ENCODE measurements around the gene EP400. TPM values are rescaled to one million over a fixed set of nuclear protein-coding genes. Genes with fewer than 3 reads are reported as not detected.
"Not testable (repeated sequence)": the region's sequence is repeated elsewhere in the genome, so short reads cannot be mapped to it uniquely, and the experiment has no call there.

The EP400 gene
- polyA plus RNA-seq, 1 donor from 2014 or later: 11.1 TPM

- H3K4me1 Mint-ChIP-seq: peaks cover 18 to 29% (median 25%) of the 10 kb centered on the region in 3 donors
- no peaks in the 10 kb centered on the region for H3K9me3 Mint-ChIP-seq
- no peak overlapping the region for H3K4me3 Mint-ChIP-seq
- H3K36me3 Mint-ChIP-seq: peaks cover 5% of the 10 kb centered on the region
- no peak overlapping the region for H3K27ac Mint-ChIP-seq
- H3K27me3 Mint-ChIP-seq: no peaks in the 10 kb centered on the region
Observed at GRCh38 chr12:131971226-131971625, 21.5 kb downstream of the EP400 start.

- Mint-ChIP-seq H3K27me3 (no peaks in the 10 kb centered on the region), H3K27ac (no peak overlapping the region), H3K9me3 (no peaks in the 10 kb centered on the region), H3K4me1 (peaks cover 9 to 14% (median 14%) of the 10 kb centered on the region in 3 donors), H3K36me3 (peaks cover 3% of the 10 kb centered on the region), H3K4me3 (no peak overlapping the region)
Observed at GRCh38 chr12:131975228-131975627, 25.5 kb downstream of the EP400 start.

- Mint-ChIP-seq H3K27ac (no peak overlapping the region), H3K27me3 (no peaks in the 10 kb centered on the region), H3K4me1 (peaks cover 0 to 10% (median 0%) of the 10 kb centered on the region in 3 donors), H3K9me3 (no peaks in the 10 kb centered on the region), H3K36me3 (peaks cover 2% of the 10 kb centered on the region), H3K4me3 (no peak overlapping the region)
Observed at GRCh38 chr12:131979606-131980005, 29.9 kb downstream of the EP400 start.

DNA sequence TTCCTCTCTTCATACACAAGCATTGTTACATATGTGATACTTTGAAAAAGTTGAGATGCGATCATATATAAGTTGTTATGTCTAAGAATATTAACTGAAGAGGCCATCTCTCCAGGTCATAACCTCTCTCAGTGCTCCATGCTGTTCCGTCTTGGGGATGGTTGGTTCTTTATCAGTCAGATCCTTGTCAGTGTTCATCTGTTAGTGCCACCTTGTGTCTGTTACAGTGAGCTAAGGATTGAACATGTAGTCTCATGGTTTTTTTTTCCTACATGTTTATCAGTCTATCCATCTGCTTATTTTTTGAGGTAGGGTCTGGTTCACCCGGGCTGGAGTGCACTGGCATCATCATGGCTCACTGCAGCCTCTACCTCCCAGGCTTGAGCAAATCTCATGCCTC lies 30.5 kb downstream of the EP400 start:
- Mint-ChIP-seq H3K27me3 (no peaks in the 10 kb centered on the region), H3K36me3 (peaks cover 2% of the 10 kb centered on the region), H3K27ac (no peak overlapping the region), H3K4me3 (no peak overlapping the region), H3K9me3 (no peaks in the 10 kb centered on the region), H3K4me1 (peaks cover 0 to 7% (median 0%) of the 10 kb centered on the region in 3 donors)

DNA sequence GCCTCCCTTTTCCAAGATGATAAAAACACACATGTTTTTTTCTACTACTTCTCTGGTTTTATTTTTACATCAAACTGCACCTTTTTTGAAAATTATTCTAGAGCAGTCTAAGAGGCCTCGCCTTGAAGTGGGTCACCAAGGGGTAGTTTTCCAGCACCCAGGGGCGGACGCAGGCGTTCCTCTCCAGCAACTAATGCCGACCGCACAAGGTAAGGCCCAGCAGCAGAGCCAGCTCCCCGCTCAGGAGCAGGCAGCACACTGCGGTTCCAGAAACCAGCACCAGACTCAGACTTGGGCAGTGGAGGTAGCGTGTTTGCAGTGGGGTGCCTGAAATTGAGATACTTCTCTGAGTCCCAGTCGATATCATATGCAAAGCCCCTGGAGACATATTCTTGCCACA lies 31.6 kb downstream of the EP400 start:
- H3K4me3 Mint-ChIP-seq: no peak overlapping the region
- peaks cover 0 to 1% (median 0%) of the 10 kb centered on the region in 3 donors for H3K4me1 Mint-ChIP-seq
- peaks cover 2% of the 10 kb centered on the region for H3K36me3 Mint-ChIP-seq
- H3K27ac Mint-ChIP-seq: no peak overlapping the region
- H3K27me3 Mint-ChIP-seq: no peaks in the 10 kb centered on the region
- H3K9me3 Mint-ChIP-seq: no peaks in the 10 kb centered on the region

GRCh38 chr12:131982041-131982440 lies 32.3 kb downstream of the EP400 start:
- no peak overlapping the region for H3K4me3 Mint-ChIP-seq
- H3K36me3 Mint-ChIP-seq: peaks cover 3% of the 10 kb centered on the region
- H3K9me3 Mint-ChIP-seq: no peaks in the 10 kb centered on the region
- no peak overlapping the region for H3K27ac Mint-ChIP-seq
- H3K4me1 Mint-ChIP-seq: peaks cover 0 to 1% (median 0%) of the 10 kb centered on the region in 3 donors
- H3K27me3 Mint-ChIP-seq: no peaks in the 10 kb centered on the region

- no peak overlapping the region for H3K4me3 Mint-ChIP-seq
- H3K27ac Mint-ChIP-seq: no peak overlapping the region
- H3K36me3 Mint-ChIP-seq: peaks cover 3% of the 10 kb centered on the region
- H3K9me3 Mint-ChIP-seq: no peaks in the 10 kb centered on the region
- H3K27me3 Mint-ChIP-seq: no peaks in the 10 kb centered on the region
- no peaks in the 10 kb centered on the region for H3K4me1 Mint-ChIP-seq
Observed at GRCh38 chr12:131983026-131983425, 33.3 kb downstream of the EP400 start.

GRCh38 chr12:131983554-131983953 lies 33.8 kb downstream of the EP400 start:
- no peak overlapping the region for H3K4me3 Mint-ChIP-seq
- no peaks in the 10 kb centered on the region for H3K4me1 Mint-ChIP-seq
- no peaks in the 10 kb centered on the region for H3K27me3 Mint-ChIP-seq
- H3K9me3 Mint-ChIP-seq: no peaks in the 10 kb centered on the region
- H3K36me3 Mint-ChIP-seq: peaks cover 4% of the 10 kb centered on the region
- H3K27ac Mint-ChIP-seq: no peak overlapping the region

DNA sequence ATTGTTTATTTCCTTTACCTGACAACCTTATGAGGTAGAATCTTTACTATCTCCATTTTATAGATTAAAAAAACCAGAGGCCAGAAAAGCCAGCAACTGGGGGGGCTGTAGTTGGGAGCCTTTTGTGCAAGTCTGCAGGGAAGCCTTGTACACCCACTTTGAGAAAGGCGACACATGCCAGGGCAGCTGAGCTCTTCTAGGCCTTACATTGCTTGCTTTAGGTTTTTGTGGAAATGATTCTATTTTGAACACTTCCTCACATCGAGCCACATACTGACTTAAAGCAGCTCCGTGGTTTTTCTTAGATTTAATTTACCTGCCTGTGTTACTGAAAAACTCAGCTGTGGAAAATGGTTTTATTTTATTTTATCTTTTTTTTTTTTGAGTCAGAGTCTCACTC lies 34.6 kb downstream of the EP400 start:
- Mint-ChIP-seq H3K4me1 (no peaks in the 10 kb centered on the region), H3K4me3 (no peak overlapping the region), H3K27ac (no peak overlapping the region), H3K9me3 (no peaks in the 10 kb centered on the region), H3K27me3 (no peaks in the 10 kb centered on the region), H3K36me3 (peaks cover 5% of the 10 kb centered on the region)

DNA sequence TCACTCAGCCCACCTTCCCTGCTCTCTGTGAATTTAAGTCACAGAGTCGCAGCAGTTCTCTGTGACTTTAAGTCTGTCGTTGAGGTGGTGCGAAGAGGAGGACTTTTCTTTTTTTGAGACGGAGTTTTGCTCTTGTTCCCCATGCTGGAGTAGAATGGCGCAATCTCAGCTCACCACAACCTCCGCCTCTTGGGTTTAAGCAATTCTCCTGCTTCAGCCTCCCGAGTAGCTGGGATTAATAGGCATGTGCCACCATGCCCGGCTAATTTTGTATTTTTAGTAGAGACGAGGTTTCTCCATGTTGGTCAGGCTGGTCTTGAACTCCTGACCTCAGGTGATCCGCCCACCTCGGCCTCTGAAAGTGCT lies 35.8 kb downstream of the EP400 start:
- H3K27me3 Mint-ChIP-seq, H3K36me3 Mint-ChIP-seq, H3K4me3 Mint-ChIP-seq, H3K9me3 Mint-ChIP-seq, H3K4me1 Mint-ChIP-seq, H3K27ac Mint-ChIP-seq: not testable (repeated sequence)

DNA sequence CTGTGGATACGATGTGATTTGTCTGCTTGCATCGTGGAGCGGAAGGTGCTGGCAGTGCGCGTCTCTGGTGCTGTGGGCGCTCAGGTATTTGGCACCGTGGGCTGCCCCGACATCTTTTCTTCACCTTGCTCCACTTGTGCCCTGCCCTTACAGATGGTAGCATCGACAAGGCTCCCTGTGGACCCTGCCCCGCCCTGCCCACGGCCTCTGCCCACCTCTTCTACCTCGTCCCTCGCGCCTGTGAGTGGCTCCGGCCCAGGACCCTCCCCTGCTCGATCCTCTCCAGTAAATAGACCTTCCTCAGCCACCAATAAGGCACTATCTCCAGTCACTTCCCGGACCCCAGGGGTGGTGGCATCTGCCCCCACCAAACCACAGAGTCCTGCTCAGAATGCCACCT lies 36.6 kb downstream of the EP400 start:
- no peak overlapping the region for H3K27ac Mint-ChIP-seq
- H3K4me1 Mint-ChIP-seq: no peaks in the 10 kb centered on the region
- H3K27me3 Mint-ChIP-seq: no peaks in the 10 kb centered on the region
- no peaks in the 10 kb centered on the region for H3K9me3 Mint-ChIP-seq
- no peak overlapping the region for H3K4me3 Mint-ChIP-seq
- peaks cover 7% of the 10 kb centered on the region for H3K36me3 Mint-ChIP-seq

DNA sequence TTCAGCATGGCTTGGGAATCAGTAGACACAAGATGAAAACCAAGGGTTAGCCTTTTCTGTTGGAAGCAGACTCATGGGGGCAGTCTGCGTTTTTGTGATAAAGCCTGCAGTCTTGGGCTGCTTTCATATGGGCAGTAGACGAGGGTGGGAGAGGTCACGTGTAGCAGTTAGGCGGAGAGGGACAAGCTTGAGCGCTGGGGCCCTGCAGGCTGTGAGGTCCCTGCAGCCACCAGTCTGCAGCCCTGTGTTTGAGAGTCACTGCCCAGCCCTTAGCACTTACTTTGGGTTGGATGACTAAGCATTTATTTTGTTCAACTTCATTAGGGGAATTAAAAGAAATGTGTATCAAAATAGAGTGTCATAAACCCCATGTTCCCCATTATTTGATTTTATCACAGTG lies 37.2 kb downstream of the EP400 start:
- no peaks in the 10 kb centered on the region for H3K9me3 Mint-ChIP-seq
- no peak overlapping the region for H3K4me3 Mint-ChIP-seq
- H3K36me3 Mint-ChIP-seq: peaks cover 7% of the 10 kb centered on the region
- no peaks in the 10 kb centered on the region for H3K4me1 Mint-ChIP-seq
- H3K27me3 Mint-ChIP-seq: no peaks in the 10 kb centered on the region
- H3K27ac Mint-ChIP-seq: no peak overlapping the region

DNA sequence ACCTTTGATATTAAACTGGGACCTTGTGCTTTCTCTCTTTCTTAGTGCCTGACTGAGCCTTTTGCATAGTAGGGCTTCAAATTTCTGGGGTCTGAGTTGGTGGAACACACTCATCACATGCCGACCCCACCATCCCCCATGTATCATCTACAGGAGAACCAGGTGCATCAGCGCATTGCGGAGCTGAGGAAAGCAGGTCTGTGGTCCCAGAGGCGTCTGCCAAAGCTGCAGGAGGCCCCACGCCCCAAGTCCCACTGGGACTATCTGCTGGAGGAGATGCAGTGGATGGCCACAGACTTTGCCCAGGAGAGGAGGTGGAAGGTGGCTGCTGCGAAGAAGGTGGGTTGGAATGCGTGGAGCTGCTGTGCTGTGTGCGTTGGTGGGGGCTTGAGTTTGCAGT lies 37.8 kb downstream of the EP400 start:
- H3K36me3 Mint-ChIP-seq: peaks cover 7% of the 10 kb centered on the region
- H3K27ac Mint-ChIP-seq: peak overlapping the region in 1 of 3 donors; percentile 23

DNA sequence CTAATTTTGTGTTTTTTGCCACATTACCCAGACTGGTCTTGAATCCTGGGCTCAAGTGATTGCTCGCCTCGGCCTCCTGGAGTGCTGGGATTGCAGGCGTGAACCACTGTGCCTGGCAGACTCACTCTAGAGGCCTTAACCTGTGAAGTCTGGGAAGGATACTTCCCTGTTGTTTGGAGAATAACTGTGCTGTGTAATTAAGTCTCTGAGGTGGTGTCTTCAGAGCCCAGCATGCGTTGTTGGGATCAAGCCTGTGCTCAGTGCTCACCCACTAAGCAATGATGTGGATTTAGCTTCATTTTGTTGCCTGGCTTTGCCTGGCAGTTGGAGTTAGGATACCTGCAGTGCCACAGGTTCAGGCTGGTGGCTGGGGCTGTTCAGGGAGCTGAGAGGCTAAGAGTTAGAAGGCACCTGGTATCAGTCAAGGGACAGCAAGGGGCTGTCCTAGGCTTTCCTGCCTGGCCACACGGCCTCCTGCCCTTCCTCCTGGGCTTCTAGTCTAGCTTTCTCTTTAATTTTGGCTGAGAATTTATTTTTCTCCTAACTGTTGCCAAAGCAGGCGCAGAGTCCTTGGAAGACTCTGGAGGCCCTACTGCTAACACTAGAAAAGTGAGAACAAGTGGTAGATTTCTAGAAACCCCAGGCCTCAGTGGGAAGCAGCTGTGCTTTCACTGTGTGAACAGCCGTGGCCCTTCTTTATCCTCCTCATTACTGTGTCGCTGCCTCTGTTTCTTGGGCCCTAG lies 38.5 kb downstream of the EP400 start:
- peaks cover 5% of the 10 kb centered on the region for H3K36me3 Mint-ChIP-seq

More for the DNA sequence above, 37.8 kb downstream of the EP400 start:
- H3K4me1 Mint-ChIP-seq: no peaks in the 10 kb centered on the region
- H3K27me3 Mint-ChIP-seq: no peaks in the 10 kb centered on the region
- no peaks in the 10 kb centered on the region for H3K9me3 Mint-ChIP-seq
- H3K4me3 Mint-ChIP-seq: no peak overlapping the region

GRCh38 chr12:131989021-131989420 lies 39.3 kb downstream of the EP400 start:
- Mint-ChIP-seq H3K27ac (peak overlapping the region in 1 of 3 donors; percentile 45), H3K27me3 (no peaks in the 10 kb centered on the region), H3K4me3 (no peak overlapping the region), H3K9me3 (no peaks in the 10 kb centered on the region), H3K4me1 (peaks cover 0 to 3% (median 3%) of the 10 kb centered on the region in 3 donors), H3K36me3 (peaks cover 5% of the 10 kb centered on the region)

More for the DNA sequence above, 38.5 kb downstream of the EP400 start:
- Mint-ChIP-seq H3K4me3 (no peak overlapping the region), H3K27me3 (no peaks in the 10 kb centered on the region), H3K9me3 (no peaks in the 10 kb centered on the region), H3K4me1 (no peaks in the 10 kb centered on the region), H3K27ac (peak overlapping the region in 1 of 3 donors; percentile 45)
